Esophagus muscularis mucosa (tissue), 4 donors: ENCODE results near the gene INCA1. TPM values are rescaled to one million over a fixed set of nuclear protein-coding genes. Genes with fewer than 3 reads are reported as not detected.
A peak's percentile ranks its signal among the peaks of the same experiment; 100 is the strongest.

ENCODE experiments used
- DNase-seq: peaks from one replicate; pipeline ENCODE4 v3.0.0-alpha.2; 2017; ENCODE audit errors: extremely low spot score
- H3K27ac ChIP-seq, 4 donors: fragments of 200-600 bp; sonication (generic); replicated peaks in 1 of 4; 1 replicate in 3 of 4; 2 replicates in 1 of 4; pipeline ENCODE4 v1.5.1; 2016 to 2019; ENCODE audit warnings: mild to moderate bottlenecking in 1 of 4
- H3K27me3 ChIP-seq, 4 donors: fragments of 200-600 bp; sonication (generic); one replicate each; pipeline versions ENCODE4 v1.5.1 to v1.6.0; 2016 to 2019
- H3K36me3 ChIP-seq, 4 donors: fragments of 200-600 bp; sonication (generic); one replicate each; pipeline ENCODE4 v1.5.1; 2016 to 2019
- H3K4me1 ChIP-seq, 4 donors: fragments of 200-600 bp; sonication (generic); one replicate each; pipeline ENCODE4 v1.5.1; 2016 to 2019
- H3K4me3 ChIP-seq, 4 donors: fragments of 200-600 bp; sonication (generic); 1 replicate in 2 of 4; 2 replicates in 2 of 4; pipeline ENCODE4 v1.5.1; 2016 to 2019; ENCODE audit warnings: mild to moderate bottlenecking in 4 of 4, moderate library complexity in 1 of 4
- H3K9me3 ChIP-seq, 4 donors: fragments of 200-600 bp; sonication (generic); 1 replicate in 3 of 4; 2 replicates in 1 of 4; pipeline ENCODE4 v1.5.1; 2016 to 2019
- CTCF ChIP-seq, 3 experiments: fragments of 200-600 bp in 2 of 3; fragments of 450-650 bp in 1 of 3; sonication (generic) in 2 of 3; IDR thresholded peaks; one replicate each; pipeline ENCODE4 v1.5.1; 2017 to 2019; ENCODE audit warnings: antibody characterized with exemption in 3 of 3, mild to moderate bottlenecking in 2 of 3, moderate library complexity in 1 of 3
- EP300 ChIP-seq: sonication (generic); formaldehyde crosslinking; IDR thresholded peaks from one replicate; pipeline ENCODE4 v1.6.1; 2017; ENCODE audit warnings: antibody characterized with exemption
- POLR2A ChIP-seq: fragments of 450-650 bp; IDR thresholded peaks from one replicate; pipeline ENCODE4 v1.6.1; 2017; ENCODE audit warnings: antibody characterized with exemption, moderate library complexity, mild to moderate bottlenecking, low read depth
- POLR2AphosphoS5 ChIP-seq, 2 donors: sonication (generic); formaldehyde crosslinking; IDR thresholded peaks; one replicate each; pipeline ENCODE4 v1.6.1; 2017; ENCODE audit warnings: antibody characterized with exemption in 2 of 2
- WGBS: methylation state at CpG from one replicate; pipeline ENCODE4 v1.1.5; 2018; 5-methylcytosine and 5-hydroxymethylcytosine counted together
- intact Hi-C: fragments of 100-400 bp; cut with DNase I; formaldehyde crosslinking; loops from one replicate; pipeline ENCODE4 v1.15.1; 2023
- total RNA-seq, 4 donors: library from RNA; depleted of rRNA; stranded (reverse); fragments of >200 nt; gene quantifications; one replicate each; pipeline versions ENCODE4 v1.1.0 to v1.2.1, GENCODE V29; 2016

The INCA1 gene
- total RNA-seq, 4 donors from 2014 or later, result 1.3 to 4.6 (median 3.0) TPM

- peaks cover 17 to 57% (median 50%) of the 10 kb centered on the region in 4 donors for H3K36me3 ChIP-seq
- H3K4me3 ChIP-seq, result peak overlapping the region in 3 of 4 donors; percentile 87 to 100 (median 100)
- H3K9me3 ChIP-seq, result peaks cover 0 to 2% (median 0%) of the 10 kb centered on the region in 4 donors
- H3K27ac ChIP-seq, result peak overlapping the region; percentile 94 to 100 (median 98)
- H3K4me1 ChIP-seq, result peaks cover 42 to 77% (median 68%) of the 10 kb centered on the region in 4 donors
- TF ChIP-seq CTCF (IDR thresholded peaks at IDR 0.05) (no peak), POLR2A (no peak), POLR2AphosphoS5 (IDR thresholded peaks at IDR 0.05) (no peak), EP300 (no peak)
- DNase-seq, result no peak
- intact Hi-C loops, result no loop called here
- 51% methylated on average over 8 of the region's 8 CpGs for WGBS
- H3K27me3 ChIP-seq, result no peaks in the 10 kb centered on the region
These were observed 52.7 kb downstream of the INCA1 start for GRCh38 chr17:4944554-4945175.

- peaks cover 40 to 76% (median 68%) of the 10 kb centered on the region in 4 donors for H3K4me1 ChIP-seq
- H3K27ac ChIP-seq, result peak overlapping the region; percentile 94 to 100 (median 98)
- TF ChIP-seq CTCF (IDR thresholded peaks at IDR 0.05) (no peak), POLR2AphosphoS5 (IDR thresholded peaks at IDR 0.05) (no peak), POLR2A (no peak), EP300 (no peak)
These were observed 53.2 kb downstream of the INCA1 start for GRCh38 chr17:4944163-4944553.

GRCh38 chr17:4942760-4943508, 54.4 kb downstream of the INCA1 start:
- H3K36me3 ChIP-seq, result peaks cover 21 to 59% (median 55%) of the 10 kb centered on the region in 4 donors
- no peak overlapping the region for H3K4me3 ChIP-seq
- intact Hi-C loops, result no loop called here
- peaks cover 52 to 85% (median 77%) of the 10 kb centered on the region in 4 donors for H3K4me1 ChIP-seq
- TF ChIP-seq EP300 (no peak), POLR2A (no peak), POLR2AphosphoS5 (IDR thresholded peaks at IDR 0.05) (no peak), CTCF (IDR thresholded peaks at IDR 0.05) (no peak)
- H3K9me3 ChIP-seq, result no peaks in the 10 kb centered on the region
- no peak for DNase-seq
- no peaks in the 10 kb centered on the region for H3K27me3 ChIP-seq
- H3K27ac ChIP-seq, result peak overlapping the region in 3 of 4 donors; percentile 94 to 99 (median 97)
- WGBS, result 64% methylated on average over 13 of the region's 13 CpGs

More at GRCh38 chr17:4944163-4944553, 53.2 kb downstream of the INCA1 start:
- Histone ChIP-seq H3K27me3 (no peaks in the 10 kb centered on the region), H3K9me3 (peaks cover 0 to 2% (median 0%) of the 10 kb centered on the region in 4 donors), H3K4me3 (no peak overlapping the region), H3K36me3 (peaks cover 17 to 57% (median 50%) of the 10 kb centered on the region in 4 donors)
- intact Hi-C loops, result no loop called here
- DNase-seq, result no peak
- WGBS, result 30% methylated on average over 3 of the region's 3 CpGs

GRCh38 chr17:4941319-4941610, 56.1 kb downstream of the INCA1 start:
- H3K27me3 ChIP-seq, result no peaks in the 10 kb centered on the region
- intact Hi-C loops, result no loop called here
- peak overlapping the region; percentile 77 to 87 (median 78) for H3K4me3 ChIP-seq
- H3K4me1 ChIP-seq, result peaks cover 49 to 82% (median 75%) of the 10 kb centered on the region in 4 donors
- no peak for DNase-seq
- H3K36me3 ChIP-seq, result peaks cover 30 to 68% (median 64%) of the 10 kb centered on the region in 4 donors
- WGBS, result 63% methylated on average over 4 of the region's 4 CpGs
- H3K27ac ChIP-seq, result peak overlapping the region; percentile 91 to 97 (median 94)
- TF ChIP-seq CTCF (IDR thresholded peaks at IDR 0.05) (no peak), POLR2AphosphoS5 (IDR thresholded peaks at IDR 0.05) (no peak), EP300 (no peak), POLR2A (no peak)
- H3K9me3 ChIP-seq, result no peaks in the 10 kb centered on the region
